ENCODE results near the gene MUTYH. TPM values are rescaled to one million over a fixed set of nuclear protein-coding genes. Genes with fewer than 3 reads are reported as not detected.
"Not testable (repeated sequence)": the region's sequence is repeated elsewhere in the genome, so short reads cannot be mapped to it uniquely, and the experiment has no call there.

MUTYH gene
- total RNA-seq, 1 experiment from 2014 or later = 8.9 TPM

- no peak for DNase-seq (ENCODE audit: low spot score)
Observed at GRCh38 chr1:45321444-45321843, 18.8 kb downstream of the MUTYH start.

DNA sequence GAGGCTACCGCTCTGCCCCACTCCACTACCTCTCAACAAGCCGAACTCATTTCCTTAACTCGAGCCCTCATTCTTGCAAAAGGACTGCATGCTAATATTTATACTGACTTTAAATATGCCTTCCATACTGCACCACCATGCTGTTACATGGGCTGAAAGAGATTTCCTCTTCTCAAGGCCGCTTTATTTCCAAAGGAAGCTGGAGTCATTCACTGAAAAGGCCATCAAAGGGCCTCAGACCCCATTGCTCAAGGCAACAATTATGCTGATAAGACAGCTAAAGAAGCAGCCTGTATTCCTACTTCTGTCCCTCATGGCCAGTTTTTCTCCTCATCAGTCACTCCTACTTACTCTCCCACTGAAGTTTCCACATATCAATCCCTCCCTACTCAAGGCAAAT lies 20.5 kb downstream of the MUTYH start:
- DNase-seq (ENCODE audit: low spot score) = no peak

DNA sequence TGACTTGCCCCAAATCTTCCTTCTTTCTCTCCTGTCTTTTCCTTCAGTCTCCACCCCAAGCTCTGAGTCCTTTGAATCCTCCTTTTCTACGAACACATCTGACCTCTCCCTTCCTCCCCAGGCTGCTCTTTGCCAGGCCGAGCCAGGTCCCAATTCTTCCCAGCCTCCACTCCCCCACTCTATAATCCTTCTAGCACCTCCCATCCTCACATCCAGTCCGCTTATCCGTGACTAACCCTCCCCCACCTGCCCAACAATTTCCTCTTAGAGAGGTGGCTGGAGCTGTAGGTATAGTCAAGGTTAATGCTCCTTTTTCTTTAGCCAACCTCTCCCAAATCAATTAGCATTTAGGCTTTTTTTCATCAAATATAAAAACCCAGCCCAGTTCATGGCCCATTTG lies 23.1 kb downstream of the MUTYH start:
- DNase-seq (ENCODE audit: low spot score) = no peak

DNA sequence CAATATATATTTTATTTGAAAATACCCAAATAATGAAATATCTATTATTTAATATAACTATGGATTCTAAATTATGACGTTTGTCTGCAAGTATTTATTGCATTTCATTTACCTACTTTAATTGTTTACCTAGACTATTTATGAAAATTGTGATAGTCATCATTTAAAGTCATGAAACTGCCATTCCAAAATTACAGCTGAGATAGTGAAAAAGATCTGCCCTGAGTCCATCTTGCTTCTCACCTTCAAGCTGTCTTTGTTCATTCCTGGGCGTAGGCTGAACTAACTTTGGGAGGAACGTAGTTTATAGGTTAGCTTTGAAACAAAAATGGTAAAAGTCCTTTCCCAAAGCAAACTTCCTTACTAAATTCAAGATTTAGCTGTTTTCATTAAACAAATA lies 26.0 kb downstream of the MUTYH start:
- DNase-seq (ENCODE audit: low spot score) = no peak

- DNase-seq (ENCODE audit: low spot score) = no peak
Observed at GRCh38 chr1:45306905-45307304, 33.3 kb downstream of the MUTYH start.

- no peak for DNase-seq (ENCODE audit: low spot score)
Observed at GRCh38 chr1:45306319-45306718, 33.9 kb downstream of the MUTYH start.

- DNase-seq (ENCODE audit: low spot score) = no peak
Observed at GRCh38 chr1:45305231-45305630, 35.0 kb downstream of the MUTYH start.

- no peak for DNase-seq (ENCODE audit: low spot score)
Observed at GRCh38 chr1:45304311-45305081, 35.7 kb downstream of the MUTYH start.

DNA sequence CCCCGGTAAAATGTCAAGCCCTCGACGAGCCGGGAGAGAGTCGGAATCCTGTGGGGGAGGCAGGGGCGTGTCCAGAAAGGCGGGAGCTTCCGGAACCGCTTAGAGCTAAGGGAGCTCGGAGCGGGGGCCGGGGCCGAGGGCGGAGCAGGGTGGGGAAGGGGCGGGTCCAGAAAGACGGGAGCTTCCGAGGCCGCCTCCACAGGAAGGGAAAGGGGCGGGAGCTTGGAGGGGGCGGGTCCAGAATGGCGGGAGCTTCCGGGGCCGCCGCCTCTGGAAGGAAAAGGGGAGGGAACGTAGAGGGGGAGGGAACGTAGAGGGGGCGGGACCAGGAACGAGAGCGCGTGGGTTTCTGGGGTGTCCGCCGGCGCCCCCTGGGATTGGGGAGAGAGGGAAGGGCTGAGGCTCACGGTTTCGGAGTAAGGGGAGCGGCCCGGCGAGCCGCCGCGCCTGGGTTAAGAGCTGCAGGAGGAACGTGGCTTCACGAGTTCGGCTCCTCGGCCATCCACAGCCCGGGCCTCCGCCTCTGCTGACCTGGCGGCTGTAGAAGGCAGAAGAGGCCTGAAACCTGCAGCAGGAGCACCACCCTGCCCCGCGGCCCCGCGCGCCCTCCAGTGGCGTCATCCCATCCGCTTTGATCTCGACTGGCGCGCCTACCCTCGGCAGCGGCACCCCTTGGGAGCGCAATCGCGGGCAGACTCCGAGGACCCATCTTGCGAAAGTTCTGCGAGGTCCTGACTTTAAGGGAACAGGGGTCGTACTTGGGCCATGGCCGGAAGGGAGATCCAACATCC lies 36.5 kb downstream of the MUTYH start:
- peak; percentile 93 for DNase-seq (ENCODE audit: low spot score)

GRCh38 chr1:45302505-45303150 lies 37.6 kb downstream of the MUTYH start:
- no peak for DNase-seq (ENCODE audit: low spot score)

GRCh38 chr1:45300669-45300997 lies 39.6 kb downstream of the MUTYH start:
- no peak for DNase-seq (ENCODE audit: low spot score)

DNA sequence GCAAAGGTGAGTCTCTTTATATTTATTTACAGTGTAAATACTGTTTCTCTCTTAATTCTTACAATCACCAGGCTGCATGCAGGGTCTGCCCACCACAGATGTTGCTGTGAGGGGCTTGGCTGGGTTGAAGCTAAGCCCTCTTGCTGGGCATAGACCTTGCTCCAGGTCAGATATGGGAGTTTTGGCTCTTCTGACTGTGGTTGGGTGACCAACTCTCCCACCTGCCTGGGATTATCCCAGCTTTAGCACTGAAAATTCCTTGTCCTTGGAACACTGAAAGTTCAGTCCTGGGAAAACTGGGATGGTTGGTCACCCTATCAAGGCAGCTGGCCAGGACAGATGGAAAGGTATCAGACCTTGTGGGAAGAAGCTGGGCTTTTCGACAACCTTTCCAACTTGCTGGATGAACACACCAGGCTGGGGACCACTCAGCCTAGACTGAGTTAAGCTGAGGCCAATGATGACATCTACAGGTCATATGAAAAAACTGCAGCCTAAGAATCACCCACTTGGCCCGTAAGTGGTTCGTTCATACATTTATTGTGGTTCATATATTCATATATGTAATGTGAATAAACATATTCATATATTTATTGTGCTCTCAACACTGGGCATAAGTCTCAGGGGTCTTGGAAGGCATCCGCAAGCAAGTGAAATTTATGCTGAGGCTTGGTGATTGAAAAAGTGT lies 40.1 kb downstream of the MUTYH start:
- peak; percentile 75 for DNase-seq (ENCODE audit: low spot score)

- no peak for DNase-seq (ENCODE audit: low spot score)
Observed at GRCh38 chr1:45299296-45299695, 40.9 kb downstream of the MUTYH start.

- no peak for DNase-seq (ENCODE audit: low spot score)
Observed at GRCh38 chr1:45297666-45298356, 42.4 kb downstream of the MUTYH start.

DNA sequence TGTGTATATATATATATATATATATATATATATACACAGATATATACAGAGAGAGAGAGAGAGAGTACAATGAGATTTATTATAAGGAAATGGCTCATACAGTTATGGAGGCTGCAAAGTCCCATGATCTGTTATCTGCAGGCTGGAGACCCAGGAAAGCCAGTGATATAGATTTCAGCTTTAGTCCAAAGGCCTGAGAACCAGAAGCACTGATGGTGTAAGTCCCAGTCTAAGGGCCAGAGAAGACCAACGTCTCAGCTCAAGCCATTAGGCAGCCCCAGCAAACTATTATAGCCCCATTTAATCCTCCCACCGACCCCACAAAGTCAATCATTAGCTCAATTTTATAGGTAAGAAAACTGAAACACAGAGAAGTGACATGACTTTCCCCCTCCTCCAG lies 48.5 kb downstream of the MUTYH start:
- no peak for DNase-seq (ENCODE audit: low spot score)

GRCh38 chr1:45291002-45291401 lies 49.2 kb downstream of the MUTYH start:
- not testable (repeated sequence) for DNase-seq (ENCODE audit: low spot score)

DNA sequence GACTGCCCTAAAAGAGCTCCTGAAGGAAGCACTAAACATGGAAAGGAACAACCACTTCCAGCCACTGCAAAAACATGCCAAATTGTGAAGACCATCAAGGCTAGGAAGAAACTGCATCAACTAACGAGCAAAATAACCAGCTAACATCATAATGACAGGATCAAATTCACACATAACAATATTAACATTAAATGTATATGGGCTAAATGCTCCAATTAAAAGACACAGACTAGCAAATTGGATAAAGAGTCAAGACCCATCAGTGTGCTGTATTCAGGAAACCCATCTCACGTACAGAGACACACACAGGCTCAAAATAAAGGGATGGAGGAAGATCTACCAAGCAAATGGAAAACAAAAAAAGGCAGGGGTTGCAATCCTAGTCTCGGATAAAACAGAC lies 53.7 kb downstream of the MUTYH start:
- DNase-seq (ENCODE audit: low spot score) = not testable (repeated sequence)

GRCh38 chr1:45284858-45285257 lies 55.4 kb downstream of the MUTYH start:
- DNase-seq (ENCODE audit: low spot score) = not testable (repeated sequence)

DNA sequence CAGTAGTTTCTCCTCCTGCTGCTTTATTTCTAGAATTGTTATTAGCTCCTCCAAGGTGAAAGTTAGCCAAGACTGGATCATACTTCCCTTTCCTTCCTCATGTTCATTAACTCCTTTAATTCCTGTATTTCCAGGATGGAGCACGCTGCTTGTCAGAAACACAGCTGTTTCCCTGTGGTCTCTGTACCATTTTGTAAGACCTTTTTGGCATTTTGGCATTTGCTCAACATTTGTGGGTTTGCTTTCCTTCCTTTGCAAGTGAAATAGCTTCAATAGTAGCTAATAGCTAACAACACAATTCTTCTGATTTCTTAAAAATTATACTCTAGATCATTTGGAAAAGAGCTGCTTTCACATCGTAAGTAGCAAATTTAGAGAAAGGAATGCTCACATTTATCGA lies 57.9 kb downstream of the MUTYH start:
- DNase-seq (ENCODE audit: low spot score) = no peak

All from A172 (cell line).